Vagina (tissue), 2 donors: ENCODE results near the gene PARS2. TPM values are rescaled to one million over a fixed set of nuclear protein-coding genes. Genes with fewer than 3 reads are reported as not detected.

Experiments used
- DNase-seq, 2 donors: peaks; one replicate each; pipeline ENCODE4 v3.0.0-alpha.2; 2017; ENCODE audit errors: extremely low spot score in 2 of 2
- H3K27ac ChIP-seq: fragments of 200-600 bp; sonication (generic); one replicate; pipeline ENCODE4 v1.5.1; 2019
- H3K27me3 ChIP-seq: fragments of 200-600 bp; sonication (generic); one replicate; pipeline ENCODE4 v1.5.1; 2019
- H3K36me3 ChIP-seq, 2 donors: fragments of 200-600 bp; sonication (generic); one replicate each; pipeline ENCODE4 v1.5.1; 2017 to 2019
- H3K4me1 ChIP-seq: fragments of 200-600 bp; sonication (generic); one replicate; pipeline ENCODE4 v1.5.1; 2019
- H3K4me3 ChIP-seq, 2 donors: fragments of 200-600 bp; sonication (generic); 1 replicate in 1 of 2; 2 replicates in 1 of 2; pipeline ENCODE4 v1.5.1; 2016 to 2019
- H3K9me3 ChIP-seq: fragments of 200-600 bp; sonication (generic); one replicate; pipeline ENCODE4 v1.5.1; 2019
- CTCF ChIP-seq, 3 experiments: fragments of 450-650 bp in 2 of 3; fragments of 200-600 bp in 1 of 3; sonication (generic) in 1 of 3; IDR thresholded peaks; one replicate each; pipeline ENCODE4 v1.5.1; 2017 to 2019; ENCODE audit warnings: antibody characterized with exemption in 3 of 3, mild to moderate bottlenecking in 2 of 3, moderate library complexity in 2 of 3
- POLR2A ChIP-seq, 2 donors: fragments of 450-650 bp; IDR thresholded peaks; one replicate each; pipeline ENCODE4 v1.6.1; 2017; ENCODE audit warnings: antibody characterized with exemption in 2 of 2, mild to moderate bottlenecking in 2 of 2, moderate library complexity in 2 of 2
- POLR2AphosphoS5 ChIP-seq, 2 donors: sonication (generic); formaldehyde crosslinking; IDR thresholded peaks; one replicate each; pipeline ENCODE4 v1.9.0; 2017; ENCODE audit warnings: antibody characterized with exemption in 2 of 2, mild to moderate bottlenecking in 2 of 2, low read depth in 1 of 2; ENCODE audit not compliant: insufficient read depth in 1 of 2
- intact Hi-C: fragments of 100-400 bp; cut with DNase I; formaldehyde crosslinking; loops from one replicate; pipeline ENCODE4 v1.15.1; 2023
- total RNA-seq: library from RNA; depleted of rRNA; stranded (reverse); fragments of >200 nt; gene quantifications from one replicate; pipeline ENCODE4 v1.2.3, GENCODE V29; 2016

Gene PARS2
- total RNA-seq, 1 donor from 2014 or later, result 5.2 TPM

GRCh38 chr1:54772951-54773350 lies 8.6 kb upstream of the PARS2 start:
- H3K27ac ChIP-seq, result no peak overlapping the region
- no peaks in the 10 kb centered on the region for H3K27me3 ChIP-seq
- no peak for DNase-seq
- no peaks in the 10 kb centered on the region for H3K9me3 ChIP-seq
- intact Hi-C loops, result no loop called here
- H3K36me3 ChIP-seq, result no peaks in the 10 kb centered on the region
- no peaks in the 10 kb centered on the region for H3K4me1 ChIP-seq
- TF ChIP-seq CTCF (IDR thresholded peaks at IDR 0.05) (no peak), POLR2AphosphoS5 (IDR thresholded peaks at IDR 0.05; ENCODE audit: insufficient read depth in 1 of 2, low read depth in 1 of 2) (no peak), POLR2A (IDR thresholded peaks at IDR 0.05) (no peak)
- no peak overlapping the region for H3K4me3 ChIP-seq

- no peak overlapping the region for H3K4me3 ChIP-seq
- DNase-seq, result no peak
- H3K27ac ChIP-seq, result no peak overlapping the region
- no peaks in the 10 kb centered on the region for H3K36me3 ChIP-seq
- no peaks in the 10 kb centered on the region for H3K9me3 ChIP-seq
- TF ChIP-seq POLR2AphosphoS5 (IDR thresholded peaks at IDR 0.05; ENCODE audit: insufficient read depth in 1 of 2, low read depth in 1 of 2) (no peak), CTCF (IDR thresholded peaks at IDR 0.05) (no peak), POLR2A (IDR thresholded peaks at IDR 0.05) (no peak)
- H3K27me3 ChIP-seq, result no peaks in the 10 kb centered on the region
- intact Hi-C loops, result no loop called here
- peaks cover 11% of the 10 kb centered on the region for H3K4me1 ChIP-seq
These were observed 3.8 kb upstream of the PARS2 start for GRCh38 chr1:54768093-54768492.

- H3K27me3 ChIP-seq, result no peaks in the 10 kb centered on the region
- no peaks in the 10 kb centered on the region for H3K36me3 ChIP-seq
- no peak overlapping the region for H3K4me3 ChIP-seq
- no peaks in the 10 kb centered on the region for H3K9me3 ChIP-seq
- no peak for DNase-seq
- intact Hi-C loops, result no loop called here
- H3K4me1 ChIP-seq, result peaks cover 15% of the 10 kb centered on the region
- no peak overlapping the region for H3K27ac ChIP-seq
- no peak for TF ChIP-seq POLR2AphosphoS5 (IDR thresholded peaks at IDR 0.05; ENCODE audit: insufficient read depth in 1 of 2, low read depth in 1 of 2)
- TF ChIP-seq POLR2A (IDR thresholded peaks at IDR 0.05), result no peak
- TF ChIP-seq CTCF (IDR thresholded peaks at IDR 0.05), result no peak
These were observed 3.2 kb upstream of the PARS2 start for GRCh38 chr1:54767526-54767925.

- Histone ChIP-seq H3K36me3 (no peaks in the 10 kb centered on the region), H3K4me3 (no peak overlapping the region), H3K27me3 (no peaks in the 10 kb centered on the region), H3K9me3 (no peaks in the 10 kb centered on the region), H3K4me1 (peaks cover 15% of the 10 kb centered on the region), H3K27ac (no peak overlapping the region)
- intact Hi-C loops, result no loop called here
- DNase-seq, result no peak
- TF ChIP-seq POLR2A (IDR thresholded peaks at IDR 0.05), result no peak
- TF ChIP-seq CTCF (IDR thresholded peaks at IDR 0.05), result no peak
- TF ChIP-seq POLR2AphosphoS5 (IDR thresholded peaks at IDR 0.05; ENCODE audit: insufficient read depth in 1 of 2, low read depth in 1 of 2), result no peak
These were observed 2.4 kb upstream of the PARS2 start for GRCh38 chr1:54766726-54767125.

- Histone ChIP-seq H3K4me1 (peaks cover 15% of the 10 kb centered on the region), H3K36me3 (no peaks in the 10 kb centered on the region), H3K27ac (peak overlapping the region; percentile 32), H3K27me3 (no peaks in the 10 kb centered on the region), H3K4me3 (peak overlapping the region; percentile 46 to 61), H3K9me3 (no peaks in the 10 kb centered on the region)
- DNase-seq, result no peak
- intact Hi-C loops, result no loop called here
- TF ChIP-seq CTCF (IDR thresholded peaks at IDR 0.05) (no peak), POLR2A (IDR thresholded peaks at IDR 0.05) (no peak), POLR2AphosphoS5 (IDR thresholded peaks at IDR 0.05; ENCODE audit: insufficient read depth in 1 of 2, low read depth in 1 of 2) (no peak)
These were observed 719 bp upstream of the PARS2 start for GRCh38 chr1:54764922-54765561.
